ENCODE measurements around the gene UBE2G1. TPM values are rescaled to one million over a fixed set of nuclear protein-coding genes. Genes with fewer than 3 reads are reported as not detected.
A peak's percentile ranks its signal among the peaks of the same experiment; 100 is the strongest.
"Not testable (repeated sequence)": the region's sequence is repeated elsewhere in the genome, so short reads cannot be mapped to it uniquely, and the experiment has no call there.

The UBE2G1 gene
- total RNA-seq, 1 experiment from 2014 or later = 65.1 TPM

DNA sequence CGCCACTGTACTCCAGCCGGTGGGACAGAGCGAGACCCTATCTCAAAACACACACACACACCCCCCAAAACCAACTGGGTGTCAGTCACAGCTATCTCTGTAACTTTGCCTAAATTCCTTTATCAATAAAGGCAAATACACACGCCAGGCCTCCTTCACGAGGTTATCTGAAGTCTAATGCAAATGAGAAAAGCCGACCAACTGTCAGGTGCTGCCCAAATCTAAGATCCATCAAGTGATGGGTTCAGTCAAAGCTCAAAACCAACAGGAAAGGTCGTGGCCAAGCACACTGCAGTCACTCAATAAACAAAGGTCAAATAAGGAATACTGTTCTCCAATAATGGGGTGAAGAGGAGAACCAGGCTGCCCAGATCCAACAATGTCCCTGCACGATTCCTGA lies 103.8 kb downstream of the UBE2G1 start:
- Mint-ChIP-seq H3K4me1 (ENCODE audit: insufficient read depth, unreplicated experiment) (peaks cover 18% of the 10 kb centered on the region), H3K27ac (ENCODE audit: low read depth, unreplicated experiment) (peak overlapping the region; percentile 88), H3K4me3 (ENCODE audit: unreplicated experiment) (peak overlapping the region; percentile 94), H3K9me3 (ENCODE audit: unreplicated experiment) (peaks cover 9% of the 10 kb centered on the region), H3K27me3 (ENCODE audit: insufficient read depth, unreplicated experiment) (no peaks in the 10 kb centered on the region), H3K36me3 (ENCODE audit: insufficient read depth, unreplicated experiment) (peaks cover 12% of the 10 kb centered on the region)
- no TSS peak for BruUV-seq (replicated peaks)
- no peak for DNase-seq (ENCODE audit: unreplicated experiment)
- TF ChIP-seq, protein P1, sequence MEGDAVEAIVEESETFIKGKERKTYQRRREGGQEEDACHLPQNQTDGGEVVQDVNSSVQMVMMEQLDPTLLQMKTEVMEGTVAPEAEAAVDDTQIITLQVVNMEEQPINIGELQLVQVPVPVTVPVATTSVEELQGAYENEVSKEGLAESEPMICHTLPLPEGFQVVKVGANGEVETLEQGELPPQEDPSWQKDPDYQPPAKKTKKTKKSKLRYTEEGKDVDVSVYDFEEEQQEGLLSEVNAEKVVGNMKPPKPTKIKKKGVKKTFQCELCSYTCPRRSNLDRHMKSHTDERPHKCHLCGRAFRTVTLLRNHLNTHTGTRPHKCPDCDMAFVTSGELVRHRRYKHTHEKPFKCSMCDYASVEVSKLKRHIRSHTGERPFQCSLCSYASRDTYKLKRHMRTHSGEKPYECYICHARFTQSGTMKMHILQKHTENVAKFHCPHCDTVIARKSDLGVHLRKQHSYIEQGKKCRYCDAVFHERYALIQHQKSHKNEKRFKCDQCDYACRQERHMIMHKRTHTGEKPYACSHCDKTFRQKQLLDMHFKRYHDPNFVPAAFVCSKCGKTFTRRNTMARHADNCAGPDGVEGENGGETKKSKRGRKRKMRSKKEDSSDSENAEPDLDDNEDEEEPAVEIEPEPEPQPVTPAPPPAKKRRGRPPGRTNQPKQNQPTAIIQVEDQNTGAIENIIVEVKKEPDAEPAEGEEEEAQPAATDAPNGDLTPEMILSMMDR (IDR thresholded peaks at IDR 0.05; ENCODE audit: unreplicated experiment) = no peak
- CTCF ChIA-PET = interaction anchor here (0.6 to 2.4 kb wide), 4 partner anchors 13 to 96 kb away, joined by 3 to 13 read pairs (median 6); no protein-coding TSS in a partner anchor
- POLR2A ChIA-PET = interaction anchor here (0.8 to 6.8 kb wide), 11 partner anchors 8 to 121 kb away, joined by 3 to 82 read pairs (median 6); partner anchors contain the start of gene UBE2G1
- intact Hi-C loops (cut with micrococcal nuclease) = loop anchor here (5.0 to 10.0 kb wide), 2 partner anchors 45 to 102 kb away; partner anchors contain the start of gene UBE2G1

DNA sequence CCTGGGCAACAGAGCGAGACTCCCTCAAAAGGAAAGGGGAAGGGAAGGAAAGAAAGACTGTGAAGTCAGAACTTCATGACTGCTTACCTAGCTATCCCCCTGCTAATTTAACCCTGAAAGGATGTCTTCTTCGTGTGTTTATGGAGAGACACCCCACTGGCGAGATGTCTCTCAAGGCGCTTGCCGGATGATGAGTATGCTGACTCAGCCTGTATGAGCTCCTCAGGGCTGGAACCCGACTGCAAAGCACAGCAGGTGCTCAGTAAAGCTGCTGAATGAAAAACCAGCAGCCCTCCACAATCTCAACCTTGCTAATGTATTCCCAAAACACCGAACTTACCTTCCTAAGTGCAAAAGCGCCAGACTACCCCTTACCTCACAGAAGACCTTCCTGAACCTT lies 105.0 kb downstream of the UBE2G1 start:
- Mint-ChIP-seq H3K4me3 (ENCODE audit: unreplicated experiment) (no peak overlapping the region), H3K27ac (ENCODE audit: low read depth, unreplicated experiment) (no peak overlapping the region), H3K4me1 (ENCODE audit: insufficient read depth, unreplicated experiment) (peaks cover 27% of the 10 kb centered on the region), H3K9me3 (ENCODE audit: unreplicated experiment) (peaks cover 16% of the 10 kb centered on the region), H3K36me3 (ENCODE audit: insufficient read depth, unreplicated experiment) (peaks cover 7% of the 10 kb centered on the region), H3K27me3 (ENCODE audit: insufficient read depth, unreplicated experiment) (no peaks in the 10 kb centered on the region)
- intact Hi-C loops (cut with micrococcal nuclease) = loop anchor here (5.0 to 10.0 kb wide), 2 partner anchors 44 to 103 kb away; partner anchors contain the start of gene UBE2G1
- POLR2A ChIA-PET = interaction anchor here (0.6 to 6.8 kb wide), 2 partner anchors 9 to 12 kb away, joined by 4 to 82 read pairs; no protein-coding TSS in a partner anchor
- CTCF ChIA-PET = interaction anchor here (0.6 to 3.8 kb wide), 5 partner anchors 12 to 156 kb away, joined by 3 to 25 read pairs (median 4); no protein-coding TSS in a partner anchor
- TF ChIP-seq, protein P1 (IDR thresholded peaks at IDR 0.05; ENCODE audit: unreplicated experiment) = no peak
- no TSS peak for BruUV-seq (replicated peaks)
- no peak for DNase-seq (ENCODE audit: unreplicated experiment)

DNA sequence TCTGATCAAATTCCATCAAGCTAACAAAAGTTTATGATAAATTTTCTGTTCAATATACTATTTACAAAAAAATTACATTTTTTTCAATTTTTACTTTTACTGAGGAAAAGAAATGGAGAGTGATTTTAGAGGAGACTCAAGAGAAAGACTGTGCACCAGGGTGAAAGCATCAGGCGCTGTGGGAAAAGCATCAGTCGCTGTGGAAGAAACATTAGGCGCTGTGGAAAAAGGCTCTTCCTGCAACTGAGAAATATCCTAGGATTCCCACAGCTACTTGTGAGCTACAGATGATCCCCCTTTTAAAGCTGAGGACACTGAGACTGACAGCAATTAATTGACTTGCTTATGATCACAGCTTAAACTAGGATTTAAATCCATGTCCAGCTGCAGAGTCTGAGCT lies 107.6 kb downstream of the UBE2G1 start:
- intact Hi-C loops (cut with micrococcal nuclease) = no loop called here
- Mint-ChIP-seq H3K36me3 (ENCODE audit: insufficient read depth, unreplicated experiment) (peaks cover 12% of the 10 kb centered on the region), H3K9me3 (ENCODE audit: unreplicated experiment) (peaks cover 16% of the 10 kb centered on the region), H3K27ac (ENCODE audit: low read depth, unreplicated experiment) (no peak overlapping the region), H3K4me1 (ENCODE audit: insufficient read depth, unreplicated experiment) (peaks cover 19% of the 10 kb centered on the region), H3K4me3 (ENCODE audit: unreplicated experiment) (no peak overlapping the region), H3K27me3 (ENCODE audit: insufficient read depth, unreplicated experiment) (no peaks in the 10 kb centered on the region)
- ChIA-PET CTCF (interaction anchor here (0.6 to 3.8 kb wide), 3 partner anchors 9 to 373 kb away, joined by 3 to 25 read pairs (median 4); no protein-coding TSS in a partner anchor), POLR2A (interaction anchor here (1.0 to 6.8 kb wide), 4 partner anchors 10 to 116 kb away, joined by 3 to 82 read pairs (median 4); partner anchors contain the start of gene ZZEF1)
- no TSS peak for BruUV-seq (replicated peaks)
- TF ChIP-seq, protein P1 (IDR thresholded peaks at IDR 0.05; ENCODE audit: unreplicated experiment) = no peak
- no peak for DNase-seq (ENCODE audit: unreplicated experiment)

DNA sequence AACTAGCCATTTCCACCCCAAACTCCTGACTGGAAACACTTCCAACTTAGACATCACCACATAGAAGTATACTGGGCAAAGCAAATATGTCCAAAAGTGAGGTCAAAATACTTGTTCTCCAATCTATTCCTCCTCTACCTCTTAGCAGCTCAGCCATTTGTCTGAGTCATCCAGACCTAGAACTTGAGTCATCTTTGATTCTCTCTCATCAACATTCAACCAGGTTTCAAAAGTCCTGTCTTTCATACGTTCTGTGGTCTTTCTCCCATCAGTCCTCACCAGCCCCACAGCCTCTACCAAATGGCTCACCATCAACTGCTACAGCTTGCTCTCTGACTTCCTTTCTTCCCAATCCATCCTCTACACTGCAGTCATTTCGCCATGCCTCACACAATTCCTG lies 109.5 kb downstream of the UBE2G1 start:
- Mint-ChIP-seq H3K27me3 (ENCODE audit: insufficient read depth, unreplicated experiment) (no peaks in the 10 kb centered on the region), H3K9me3 (ENCODE audit: unreplicated experiment) (peaks cover 16% of the 10 kb centered on the region), H3K27ac (ENCODE audit: low read depth, unreplicated experiment) (no peak overlapping the region), H3K4me3 (ENCODE audit: unreplicated experiment) (no peak overlapping the region), H3K4me1 (ENCODE audit: insufficient read depth, unreplicated experiment) (peaks cover 11% of the 10 kb centered on the region), H3K36me3 (ENCODE audit: insufficient read depth, unreplicated experiment) (peaks cover 8% of the 10 kb centered on the region)
- no TSS peak for BruUV-seq (replicated peaks)
- POLR2A ChIA-PET = interaction anchor here (1.4 kb wide), 1 partner anchor 9 kb away, joined by 4 read pairs; no protein-coding TSS in a partner anchor
- CTCF ChIA-PET = interaction anchor here (0.6 to 2.2 kb wide), 7 partner anchors 10 to 122 kb away, joined by 3 to 7 read pairs (median 3); no protein-coding TSS in a partner anchor
- peak; percentile 20 for DNase-seq (ENCODE audit: unreplicated experiment)
- intact Hi-C loops (cut with micrococcal nuclease) = no loop called here
- TF ChIP-seq, protein P1 (IDR thresholded peaks at IDR 0.05; ENCODE audit: unreplicated experiment) = no peak

DNA sequence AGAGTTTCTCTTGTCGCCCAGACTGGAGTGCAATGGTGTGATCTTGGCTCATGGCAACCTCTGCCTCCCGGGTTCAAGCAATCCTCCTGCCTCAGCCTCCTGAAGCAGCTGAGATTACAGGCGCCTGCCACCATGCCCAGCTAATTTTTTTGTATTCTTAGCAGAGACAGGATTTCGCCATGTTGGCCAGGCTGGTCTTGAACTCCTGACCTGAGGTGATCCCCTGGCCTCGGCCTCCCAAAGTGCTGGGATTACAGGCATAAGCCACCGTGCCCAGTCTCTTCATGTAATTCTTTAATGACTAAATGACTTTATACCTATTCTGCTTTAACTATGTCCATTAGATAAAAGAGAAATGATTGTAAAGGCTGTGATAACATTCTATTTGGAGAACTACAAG lies 111.2 kb downstream of the UBE2G1 start:
- POLR2A ChIA-PET = interaction anchor here (0.7 to 1.0 kb wide), 3 partner anchors 8 to 16 kb away, joined by 3 to 4 read pairs (median 3); partner anchors contain the start of gene ANKFY1
- BruUV-seq (replicated peaks); intact Hi-C loops (cut with micrococcal nuclease); H3K27me3 Mint-ChIP-seq (ENCODE audit: insufficient read depth, unreplicated experiment); H3K27ac Mint-ChIP-seq (ENCODE audit: low read depth, unreplicated experiment); DNase-seq (ENCODE audit: unreplicated experiment); H3K4me3 Mint-ChIP-seq (ENCODE audit: unreplicated experiment); H3K36me3 Mint-ChIP-seq (ENCODE audit: insufficient read depth, unreplicated experiment): not testable (repeated sequence)
- CTCF ChIA-PET = interaction anchor here (1.5 to 1.6 kb wide), 2 partner anchors 40 to 106 kb away, joined by 4 to 5 read pairs; no protein-coding TSS in a partner anchor
- Mint-ChIP-seq H3K9me3 (ENCODE audit: unreplicated experiment) (peaks cover 16% of the 10 kb centered on the region), H3K4me1 (ENCODE audit: insufficient read depth, unreplicated experiment) (peaks cover 11% of the 10 kb centered on the region)
